HG03558 (cell line): ENCODE measurements around the gene GH2.
"Not testable (repeated sequence)": the region's sequence is repeated elsewhere in the genome, so short reads cannot be mapped to it uniquely, and the experiment has no call there.

Experiments used
- ATAC-seq: cut with Tn5 transposase; IDR thresholded peaks from one replicate; pipeline ENCODE4 v1.9.1; 2021; ENCODE audit warnings: moderate number of reproducible peaks; ENCODE audit not compliant: unreplicated experiment; ENCODE audit errors: extremely low read depth

Gene GH2

DNA sequence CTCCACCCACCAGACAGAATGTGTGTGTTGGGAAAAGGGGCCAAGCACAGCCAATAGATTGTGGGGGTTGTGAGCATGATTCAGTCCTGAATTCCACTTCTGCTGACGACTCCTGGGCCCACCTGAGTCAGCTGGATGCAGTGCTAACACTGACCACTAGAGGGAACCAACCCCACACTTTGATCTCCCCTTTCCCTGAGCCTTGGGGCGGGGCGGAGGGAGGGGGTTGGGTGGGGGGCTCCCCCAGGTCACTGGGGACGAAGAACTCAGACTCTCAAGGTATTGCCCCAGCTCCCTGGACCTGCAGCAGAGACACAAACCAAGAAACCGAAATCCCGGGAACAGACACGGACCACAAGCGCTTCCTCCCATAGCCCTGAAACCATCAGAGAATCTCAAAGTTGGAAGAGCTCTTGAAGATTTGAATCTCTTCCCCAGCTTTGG, 29.9 kb upstream of the GH2 start:
- no peak for ATAC-seq

- ATAC-seq = no peak
Measured at GRCh38 chr17:63911041-63911635, 29.4 kb upstream of the GH2 start, which contains the start of gene CSHL1. TSS of gene CSHL1 (minus strand) at chr17:63911258. CDS start at chr17:63911196, 62 bp downstream.

DNA sequence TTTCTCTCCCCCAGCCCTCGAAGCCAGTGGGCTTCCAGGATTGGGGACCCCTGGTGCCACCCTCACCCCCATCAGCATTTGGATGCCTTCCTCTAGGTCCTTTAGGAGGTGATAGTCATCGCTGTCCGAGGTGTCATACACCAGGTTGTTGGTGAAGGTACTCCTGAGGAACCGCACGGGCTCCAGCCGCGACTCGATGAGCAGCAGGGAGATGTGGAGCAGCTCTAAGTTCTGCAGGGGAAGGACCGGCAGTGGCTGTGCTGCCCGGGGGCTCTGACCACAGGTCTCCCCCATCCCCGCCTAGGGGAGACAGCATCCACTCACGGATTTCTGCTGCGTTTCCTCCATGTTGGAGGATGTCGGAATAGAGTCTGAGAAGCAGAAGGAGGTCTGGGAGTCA, 28.4 kb upstream of the GH2 start:
- ATAC-seq = no peak

DNA sequence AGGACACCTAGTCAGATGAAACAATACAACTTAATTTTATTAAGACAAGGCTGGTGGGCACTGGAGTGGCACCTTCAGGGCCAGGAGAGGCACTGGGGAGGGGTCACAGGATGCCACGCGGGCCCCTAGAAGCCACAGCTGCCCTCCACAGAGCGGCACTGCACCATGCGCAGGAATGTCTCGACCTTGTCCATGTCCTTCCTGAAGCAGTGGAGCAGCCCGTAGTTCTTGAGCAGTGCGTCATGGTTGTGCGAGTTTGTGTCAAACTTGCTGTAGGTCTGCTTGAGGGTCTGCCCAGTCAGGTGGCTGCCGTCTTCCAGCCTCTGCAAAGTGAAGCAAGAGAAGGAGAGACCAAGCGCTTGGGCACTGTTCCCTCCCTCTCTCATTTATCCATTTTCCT, 27.8 kb upstream of the GH2 start:
- not testable (repeated sequence) for ATAC-seq

DNA sequence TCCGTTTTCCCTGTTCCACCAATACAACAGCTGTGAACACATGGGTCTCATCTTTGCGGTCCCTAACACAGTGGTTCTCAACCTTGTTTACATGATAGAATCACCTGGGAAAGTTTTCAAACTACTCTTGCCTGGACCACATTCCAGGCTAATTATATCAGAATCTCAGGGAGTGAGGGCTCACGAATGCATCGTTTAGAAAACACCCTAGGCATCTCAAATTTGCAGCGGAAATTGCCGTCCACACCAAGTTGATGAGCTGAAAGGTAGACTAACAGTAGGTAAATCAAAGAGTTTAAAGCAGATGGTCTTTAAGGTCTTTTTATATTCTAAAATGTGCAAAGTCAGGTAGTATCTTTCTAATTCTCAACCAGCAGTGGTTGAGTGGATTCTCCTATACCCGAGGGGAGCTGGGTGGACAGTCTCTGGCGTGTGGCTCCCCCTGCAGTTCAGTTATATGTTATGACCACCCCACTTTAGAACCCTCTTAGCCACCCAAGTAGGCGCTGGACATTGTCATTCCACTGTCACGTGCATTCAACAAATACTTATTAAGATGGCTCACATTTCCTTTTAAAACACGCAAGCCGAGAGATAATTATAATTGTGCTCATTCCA, 25.5 kb upstream of the GH2 start:
- not testable (repeated sequence) for ATAC-seq

- ATAC-seq = not testable (repeated sequence)
Measured at GRCh38 chr17:63904796-63905195, 23.1 kb upstream of the GH2 start.

DNA sequence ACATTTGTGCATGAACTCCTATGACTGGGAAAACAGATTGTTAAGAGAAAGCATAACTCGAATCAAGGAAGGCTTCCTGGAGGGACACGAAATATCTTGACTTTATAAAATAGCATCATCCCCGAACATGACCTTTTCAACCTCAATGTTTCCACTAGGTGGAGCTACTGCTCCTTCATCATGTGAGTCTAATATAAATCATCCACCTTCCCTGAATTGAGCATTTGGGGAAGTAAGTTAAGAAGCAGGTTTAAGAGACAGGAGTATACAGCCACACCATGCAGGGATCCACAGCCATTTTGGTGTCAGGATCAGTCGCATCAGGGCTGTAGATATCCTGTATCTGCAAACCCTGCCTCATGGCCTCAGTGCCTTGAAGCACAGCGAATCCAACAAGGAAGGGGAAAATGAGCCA, 22.1 kb upstream of the GH2 start:
- not testable (repeated sequence) for ATAC-seq

- ATAC-seq = not testable (repeated sequence)
Measured at GRCh38 chr17:63901971-63902370, 20.2 kb upstream of the GH2 start.

DNA sequence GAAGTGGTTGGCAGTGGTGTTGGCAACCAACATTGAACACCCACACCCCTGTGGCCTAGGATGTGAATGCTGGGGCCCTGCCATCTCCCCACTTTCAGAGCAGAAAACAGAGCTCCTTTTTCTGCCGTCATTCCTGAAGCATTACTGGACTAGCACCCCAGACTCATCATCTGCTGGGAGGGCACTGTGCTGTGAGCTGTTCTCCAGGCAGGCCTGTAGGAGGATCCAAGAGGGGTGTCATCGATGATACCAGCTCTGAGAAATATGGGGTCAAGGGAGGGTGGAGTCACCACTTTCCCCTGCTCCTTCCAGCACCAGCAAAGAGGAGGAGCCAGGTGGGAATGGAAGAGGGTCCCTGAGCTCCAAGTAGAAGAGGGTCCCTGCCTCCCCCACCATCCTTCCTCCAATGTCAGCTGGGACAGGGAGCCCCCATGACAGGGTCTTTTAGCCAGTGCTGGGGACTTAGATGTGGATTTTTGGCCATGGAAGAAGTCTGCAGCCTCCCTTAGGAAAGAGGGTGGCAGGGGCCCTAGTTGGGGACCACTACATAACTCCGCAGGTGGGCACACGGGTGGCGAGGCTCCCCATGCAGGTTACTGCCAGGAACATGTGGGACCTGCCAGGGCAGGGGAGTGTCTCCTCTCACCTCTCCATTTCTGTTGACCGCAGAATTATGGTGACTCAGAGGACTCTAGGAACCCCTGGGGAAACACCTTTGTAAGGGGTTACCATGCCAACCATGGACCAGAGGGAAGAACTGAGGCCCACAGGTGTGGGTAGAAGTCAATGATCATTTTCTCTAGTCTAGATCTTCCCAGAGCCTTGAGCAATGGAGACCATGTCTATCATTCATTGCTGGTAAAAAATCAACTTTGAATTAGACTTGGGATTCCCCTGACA, 17.4 kb upstream of the GH2 start:
- ATAC-seq = not testable (repeated sequence)

GRCh38 chr17:63896524-63897354, 15.0 kb upstream of the GH2 start, which contains the start of gene CSH1:
TSS of gene CSH1 (minus strand) at chr17:63896574. CDS start at chr17:63896511, 63 bp downstream.
- not testable (repeated sequence) for ATAC-seq

GRCh38 chr17:63894821-63895220, 13.1 kb upstream of the GH2 start:
- ATAC-seq = not testable (repeated sequence)

GRCh38 chr17:63894021-63894420, 12.3 kb upstream of the GH2 start:
- not testable (repeated sequence) for ATAC-seq

- not testable (repeated sequence) for ATAC-seq
Measured at GRCh38 chr17:63892316-63893037, 10.7 kb upstream of the GH2 start.

- ATAC-seq = not testable (repeated sequence)
Measured at GRCh38 chr17:63889026-63889848, 7.5 kb upstream of the GH2 start.

GRCh38 chr17:63885119-63885518, 3.4 kb upstream of the GH2 start:
- not testable (repeated sequence) for ATAC-seq

DNA sequence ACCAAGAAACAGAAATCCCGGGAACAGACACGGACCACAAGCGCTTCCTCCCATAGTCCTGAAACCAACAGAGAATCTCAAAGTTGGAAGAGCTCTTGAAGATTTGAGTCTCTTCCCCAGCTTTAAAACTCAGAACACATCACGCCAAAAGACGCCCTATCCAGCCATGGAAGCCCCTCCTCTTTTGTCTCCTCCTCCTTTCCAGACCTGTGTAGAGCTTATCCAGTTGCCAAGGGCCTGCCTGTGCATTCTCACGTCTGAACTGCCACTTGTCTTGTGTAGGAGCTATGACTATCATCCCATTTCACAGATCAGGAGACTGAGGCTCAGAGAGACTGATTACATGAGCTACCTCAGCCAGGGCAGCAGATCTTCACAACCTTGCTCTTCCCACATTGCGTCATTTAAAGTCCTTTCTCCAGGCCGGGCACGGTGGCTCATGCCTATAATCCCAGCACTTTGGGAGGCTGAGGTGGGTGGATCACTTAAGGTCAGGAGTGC, 932 bp upstream of the GH2 start:
- ATAC-seq = not testable (repeated sequence)

DNA sequence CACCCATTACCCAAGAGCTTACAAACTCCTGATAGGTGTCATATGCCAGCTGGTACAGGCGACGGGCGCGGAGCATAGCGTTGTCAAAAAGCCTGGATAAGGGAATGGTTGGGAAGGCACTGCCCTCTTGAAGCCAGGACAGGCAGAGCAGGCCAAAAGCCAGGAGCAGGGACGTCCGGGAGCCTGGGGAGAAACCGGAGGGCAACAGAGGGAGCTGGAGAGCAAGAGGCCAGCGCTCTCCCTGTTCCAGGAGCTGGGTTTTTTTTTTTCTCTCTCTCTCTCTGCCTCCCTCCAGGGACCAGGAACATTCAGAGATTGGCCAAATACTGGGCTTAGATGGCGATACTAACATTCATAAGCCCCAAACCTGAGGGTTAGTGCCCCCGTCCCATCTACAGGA, 407 bp downstream of the GH2 start:
- not testable (repeated sequence) for ATAC-seq

DNA sequence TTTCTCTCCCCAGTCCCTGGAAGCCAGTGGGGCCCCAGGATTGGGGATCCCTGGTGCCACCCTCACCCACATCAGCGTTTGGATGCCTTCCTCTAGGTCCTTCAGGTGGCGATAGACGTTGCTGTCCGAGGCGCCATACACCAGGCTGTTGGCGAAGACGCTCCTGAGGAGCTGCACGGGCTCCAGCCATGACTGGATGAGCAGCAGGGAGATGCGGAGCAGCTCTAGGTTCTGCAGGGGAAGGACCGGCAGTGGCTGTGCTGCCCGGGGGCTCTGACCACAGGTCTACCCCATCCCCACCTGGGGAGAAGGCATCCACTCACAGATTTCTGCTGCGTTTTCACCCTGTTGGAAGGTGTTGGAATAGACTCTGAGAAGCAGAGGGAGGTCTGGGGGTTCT, 1.0 kb downstream of the GH2 start:
- ATAC-seq = no peak
